Measurements from ENCODE around the gene ZFP62. TPM values are rescaled to one million over a fixed set of nuclear protein-coding genes. Genes with fewer than 3 reads are reported as not detected.

Gene ZFP62
- total RNA-seq, 1 donor from 2014 or later, result 28.4 TPM

Small RNAs within 50 kb of the gene (small RNA-seq; reads per million reads assigned to genes)
- gene RF00019 (ENCODE audit: low replicate concordance), result not detected

Other genes with a start within 250 kb of the ZFP62 start
- 7.5 TPM for gene FLT4, start 211.7 kb downstream of the ZFP62 start, total RNA-seq
- gene OR2Y1, start 121.2 kb downstream of the ZFP62 start, total RNA-seq, result not detected
- 54.4 TPM for gene MGAT1, start 58.5 kb downstream of the ZFP62 start, total RNA-seq
- gene BTNL8, start 37.9 kb upstream of the ZFP62 start, total RNA-seq, result 0.49 TPM
- not detected for gene BTNL3, start 127.6 kb upstream of the ZFP62 start, total RNA-seq
- gene BTNL9, start 179.0 kb upstream of the ZFP62 start, total RNA-seq, result 19.6 TPM